Measurements from ENCODE around the gene ARRB2. TPM values are rescaled to one million over a fixed set of nuclear protein-coding genes. Genes with fewer than 3 reads are reported as not detected.

Gene ARRB2
- total RNA-seq, 1 experiment from 2014 or later = 28.5 TPM

- Histone ChIP-seq H3K4me3 (ENCODE audit: insufficient read depth, low read depth, low read length) (no peak overlapping the region), H3K27me3 (ENCODE audit: control insufficient read depth, insufficient read depth, low read length) (peaks cover 46% of the 10 kb centered on the region), H3K36me3 (replicated peaks; ENCODE audit: control insufficient read depth, insufficient read depth, low read length) (no peaks in the 10 kb centered on the region)
- peak; percentile 29 for DNase-seq
Measured at GRCh38 chr17:4743898-4744297, 33.5 kb downstream of the ARRB2 start.

- peak; percentile 95 for DNase-seq
Measured at GRCh38 chr17:4744999-4745969, 34.9 kb downstream of the ARRB2 start.

GRCh38 chr17:4747847-4748246 is 37.4 kb downstream of the ARRB2 start:
- H3K36me3 ChIP-seq (replicated peaks; ENCODE audit: control insufficient read depth, insufficient read depth, low read length) = no peaks in the 10 kb centered on the region
- H3K27me3 ChIP-seq (ENCODE audit: control insufficient read depth, insufficient read depth, low read length) = peaks cover 12% of the 10 kb centered on the region; the same call in 1 of the 2 replicates
- no peak overlapping the region for H3K4me3 ChIP-seq (ENCODE audit: insufficient read depth, low read depth, low read length)
- no peak for DNase-seq

More at GRCh38 chr17:4744999-4745969, 34.9 kb downstream of the ARRB2 start:
- no peaks in the 10 kb centered on the region for H3K36me3 ChIP-seq (replicated peaks; ENCODE audit: control insufficient read depth, insufficient read depth, low read length)
- peak overlapping the region; percentile 53 for H3K4me3 ChIP-seq (ENCODE audit: insufficient read depth, low read depth, low read length)
- peaks cover 32% of the 10 kb centered on the region for H3K27me3 ChIP-seq (ENCODE audit: control insufficient read depth, insufficient read depth, low read length)

GRCh38 chr17:4748686-4749085 is 38.3 kb downstream of the ARRB2 start:
- H3K27me3 ChIP-seq (ENCODE audit: control insufficient read depth, insufficient read depth, low read length) = peaks cover 12% of the 10 kb centered on the region; the same call in 1 of the 2 replicates

GRCh38 chr17:4750606-4751005 is 40.2 kb downstream of the ARRB2 start:
- Histone ChIP-seq H3K36me3 (replicated peaks; ENCODE audit: control insufficient read depth, insufficient read depth, low read length) (no peaks in the 10 kb centered on the region), H3K27me3 (ENCODE audit: control insufficient read depth, insufficient read depth, low read length) (no peaks in the 10 kb centered on the region; the same call in 1 of the 2 replicates), H3K4me3 (ENCODE audit: insufficient read depth, low read depth, low read length) (no peak overlapping the region)
- DNase-seq = no peak

More at GRCh38 chr17:4748686-4749085, 38.3 kb downstream of the ARRB2 start:
- no peaks in the 10 kb centered on the region for H3K36me3 ChIP-seq (replicated peaks; ENCODE audit: control insufficient read depth, insufficient read depth, low read length)
- H3K4me3 ChIP-seq (ENCODE audit: insufficient read depth, low read depth, low read length) = no peak overlapping the region
- DNase-seq = no peak

GRCh38 chr17:4751932-4752331 is 41.5 kb downstream of the ARRB2 start:
- no peak for DNase-seq
- Histone ChIP-seq H3K4me3 (ENCODE audit: insufficient read depth, low read depth, low read length) (no peak overlapping the region), H3K36me3 (replicated peaks; ENCODE audit: control insufficient read depth, insufficient read depth, low read length) (no peaks in the 10 kb centered on the region), H3K27me3 (ENCODE audit: control insufficient read depth, insufficient read depth, low read length) (no peaks in the 10 kb centered on the region; the same call in 1 of the 2 replicates)

GRCh38 chr17:4753392-4753791 is 43.0 kb downstream of the ARRB2 start:
- Histone ChIP-seq H3K27me3 (ENCODE audit: control insufficient read depth, insufficient read depth, low read length) (no peaks in the 10 kb centered on the region; the same call in 1 of the 2 replicates), H3K36me3 (replicated peaks; ENCODE audit: control insufficient read depth, insufficient read depth, low read length) (no peaks in the 10 kb centered on the region)
- no peak for DNase-seq

GRCh38 chr17:4759776-4760236 is 49.4 kb downstream of the ARRB2 start:
- H3K36me3 ChIP-seq (replicated peaks; ENCODE audit: control insufficient read depth, insufficient read depth, low read length) = no peaks in the 10 kb centered on the region
- DNase-seq = no peak
- H3K4me3 ChIP-seq (ENCODE audit: insufficient read depth, low read depth, low read length) = no peak overlapping the region
- H3K27me3 ChIP-seq (ENCODE audit: control insufficient read depth, insufficient read depth, low read length) = no peaks in the 10 kb centered on the region

More at GRCh38 chr17:4753392-4753791, 43.0 kb downstream of the ARRB2 start:
- H3K4me3 ChIP-seq (ENCODE audit: insufficient read depth, low read depth, low read length) = no peak overlapping the region

GRCh38 chr17:4764595-4764994 is 54.2 kb downstream of the ARRB2 start:
- no peak for DNase-seq
- H3K4me3 ChIP-seq (ENCODE audit: insufficient read depth, low read depth, low read length) = no peak overlapping the region
- no peaks in the 10 kb centered on the region for H3K27me3 ChIP-seq (ENCODE audit: control insufficient read depth, insufficient read depth, low read length)
- H3K36me3 ChIP-seq (replicated peaks; ENCODE audit: control insufficient read depth, insufficient read depth, low read length) = no peaks in the 10 kb centered on the region

GRCh38 chr17:4766201-4766600 is 55.8 kb downstream of the ARRB2 start:
- Histone ChIP-seq H3K27me3 (ENCODE audit: control insufficient read depth, insufficient read depth, low read length) (no peaks in the 10 kb centered on the region), H3K36me3 (replicated peaks; ENCODE audit: control insufficient read depth, insufficient read depth, low read length) (no peaks in the 10 kb centered on the region), H3K4me3 (ENCODE audit: insufficient read depth, low read depth, low read length) (no peak overlapping the region)
- no peak for DNase-seq

- Histone ChIP-seq H3K27me3 (ENCODE audit: control insufficient read depth, insufficient read depth, low read length) (no peaks in the 10 kb centered on the region), H3K4me3 (ENCODE audit: insufficient read depth, low read depth, low read length) (no peak overlapping the region), H3K36me3 (replicated peaks; ENCODE audit: control insufficient read depth, insufficient read depth, low read length) (no peaks in the 10 kb centered on the region)
- DNase-seq = no peak
Measured at GRCh38 chr17:4766723-4767122, 56.3 kb downstream of the ARRB2 start.

GRCh38 chr17:4768298-4768697 is 57.9 kb downstream of the ARRB2 start:
- Histone ChIP-seq H3K27me3 (ENCODE audit: control insufficient read depth, insufficient read depth, low read length) (no peaks in the 10 kb centered on the region; the same call in 1 of the 2 replicates), H3K4me3 (ENCODE audit: insufficient read depth, low read depth, low read length) (no peak overlapping the region)

GRCh38 chr17:4769628-4770027 is 59.2 kb downstream of the ARRB2 start:
- H3K36me3 ChIP-seq (replicated peaks; ENCODE audit: control insufficient read depth, insufficient read depth, low read length) = no peaks in the 10 kb centered on the region
- DNase-seq = no peak

More at GRCh38 chr17:4768298-4768697, 57.9 kb downstream of the ARRB2 start:
- no peak for DNase-seq
- H3K36me3 ChIP-seq (replicated peaks; ENCODE audit: control insufficient read depth, insufficient read depth, low read length) = no peaks in the 10 kb centered on the region

More at GRCh38 chr17:4769628-4770027, 59.2 kb downstream of the ARRB2 start:
- Histone ChIP-seq H3K27me3 (ENCODE audit: control insufficient read depth, insufficient read depth, low read length) (no peaks in the 10 kb centered on the region; the same call in 1 of the 2 replicates), H3K4me3 (ENCODE audit: insufficient read depth, low read depth, low read length) (no peak overlapping the region)
